ENCODE data around the gene ITGB5.
"Not testable (repeated sequence)": the region's sequence is repeated elsewhere in the genome, so short reads cannot be mapped to it uniquely, and the experiment has no call there.

Gene ITGB5

GRCh38 chr3:124812291-124813265 lies 74.6 kb downstream of the ITGB5 start:
- peak; percentile 35 for DNase-seq

- no peak for DNase-seq
Observed at GRCh38 chr3:124811436-124811835, 75.7 kb downstream of the ITGB5 start.

- DNase-seq = no peak
Observed at GRCh38 chr3:124810970-124811369, 76.2 kb downstream of the ITGB5 start.

GRCh38 chr3:124809039-124809438 lies 78.1 kb downstream of the ITGB5 start:
- no peak for DNase-seq

- no peak for DNase-seq
Observed at GRCh38 chr3:124805671-124806070, 81.5 kb downstream of the ITGB5 start.

- no peak for DNase-seq
Observed at GRCh38 chr3:124804875-124805274, 82.3 kb downstream of the ITGB5 start.

GRCh38 chr3:124802702-124803101 lies 84.5 kb downstream of the ITGB5 start:
- no peak for DNase-seq

GRCh38 chr3:124802061-124802698 lies 85.0 kb downstream of the ITGB5 start:
- DNase-seq = no peak

- no peak for DNase-seq
Observed at GRCh38 chr3:124800511-124801258, 86.5 kb downstream of the ITGB5 start.

GRCh38 chr3:124800076-124800475 lies 87.1 kb downstream of the ITGB5 start:
- DNase-seq = no peak

- DNase-seq = no peak
Observed at GRCh38 chr3:124799676-124800075, 87.5 kb downstream of the ITGB5 start.

GRCh38 chr3:124797426-124797945 lies 89.7 kb downstream of the ITGB5 start:
- no peak for DNase-seq

GRCh38 chr3:124796477-124796876 lies 90.7 kb downstream of the ITGB5 start:
- DNase-seq = no peak

GRCh38 chr3:124793054-124793739 lies 94.0 kb downstream of the ITGB5 start:
- no peak for DNase-seq

- no peak for DNase-seq
Observed at GRCh38 chr3:124792341-124793040, 94.7 kb downstream of the ITGB5 start.

- DNase-seq = no peak
Observed at GRCh38 chr3:124791639-124792151, 95.5 kb downstream of the ITGB5 start.

- no peak for DNase-seq
Observed at GRCh38 chr3:124791142-124791541, 96.0 kb downstream of the ITGB5 start.

GRCh38 chr3:124789103-124789502 lies 98.1 kb downstream of the ITGB5 start:
- DNase-seq = not testable (repeated sequence)

- no peak for DNase-seq
Observed at GRCh38 chr3:124788254-124788745, 98.9 kb downstream of the ITGB5 start.

- no peak for DNase-seq
Observed at GRCh38 chr3:124787476-124788195, 99.5 kb downstream of the ITGB5 start.
